Activated T-cell treated with anti-CD3 and anti-CD28 coated beads, Interleukin-2, amount 50 U/mL, for 24 hours (primary cell): ENCODE data around the gene PSMD12.
"Not testable (repeated sequence)": the region's sequence is repeated elsewhere in the genome, so short reads cannot be mapped to it uniquely, and the experiment has no call there.

ENCODE experiments used
- DNase-seq: peaks from one replicate; pipeline ENCODE4 v3.0.0-alpha.2; 2020
- H3K27ac Mint-ChIP-seq: 2 replicates; pipeline ENCODE4 v1.8.0; 2020; ENCODE audit warnings: mild to moderate bottlenecking, mixed read lengths
- H3K27me3 Mint-ChIP-seq: 2 replicates; pipeline ENCODE4 v1.8.0; 2020; ENCODE audit warnings: mixed read lengths
- H3K36me3 Mint-ChIP-seq: 2 replicates; pipeline ENCODE4 v1.8.0; 2020; ENCODE audit warnings: low read depth, mixed read lengths
- H3K4me1 Mint-ChIP-seq: 2 replicates; pipeline ENCODE4 v1.8.0; 2020; ENCODE audit warnings: low read depth, mixed read lengths
- H3K4me3 Mint-ChIP-seq: 2 replicates; pipeline ENCODE4 v1.8.0; 2020; ENCODE audit warnings: mild to moderate bottlenecking, moderate library complexity, mixed read lengths
- H3K9me3 Mint-ChIP-seq: 2 replicates; pipeline ENCODE4 v1.8.0; 2020; ENCODE audit warnings: mixed read lengths

PSMD12 gene

DNA sequence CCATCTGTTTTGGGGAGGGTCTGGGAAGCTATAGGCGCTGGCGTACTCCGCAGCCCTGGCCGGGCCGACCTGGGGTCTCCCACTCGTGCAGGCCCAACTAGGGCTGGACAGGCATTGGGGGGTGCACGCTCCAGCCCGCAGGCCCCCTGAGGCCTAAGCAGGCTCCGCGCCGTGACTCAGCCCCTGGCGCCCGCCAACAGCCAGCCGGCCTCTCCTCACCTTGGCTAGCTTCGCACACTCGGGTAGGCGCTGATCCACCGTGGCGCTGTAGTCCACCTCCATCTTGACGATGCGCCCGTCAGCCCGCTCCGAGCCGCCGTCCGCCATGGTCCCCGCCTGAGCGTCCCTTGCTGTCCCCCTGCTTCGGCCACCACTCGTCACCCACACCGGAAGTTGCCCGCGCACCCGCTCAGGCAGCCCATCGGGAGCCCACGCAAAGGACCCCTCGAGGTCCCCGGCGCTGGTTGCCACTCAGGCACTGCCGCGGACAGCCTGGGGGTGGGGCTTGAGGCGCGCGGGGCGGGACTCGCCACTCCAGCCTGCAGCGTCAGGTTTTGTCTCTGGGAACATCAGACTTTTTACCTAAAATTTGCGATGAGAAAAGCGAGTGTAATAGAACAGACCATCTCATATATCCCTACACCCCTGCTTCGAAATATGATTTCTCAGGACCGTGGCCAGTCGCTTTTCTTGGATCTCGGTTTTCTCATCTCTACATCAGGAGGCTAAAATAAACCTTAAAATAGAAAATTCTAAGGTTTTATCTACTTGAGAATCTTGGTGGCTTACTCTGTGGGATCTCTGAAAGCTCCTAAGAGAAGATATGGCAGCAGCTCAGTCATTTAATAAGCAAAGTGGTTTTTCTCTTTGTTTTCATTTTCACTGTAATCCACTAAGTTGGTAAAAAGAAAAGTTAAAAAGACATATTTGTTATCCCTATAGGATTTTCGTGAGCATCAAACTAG lies at the start of gene PSMD12:
Gene PSMD12, minus strand, starts transcription at position 385 of the 965 bp plus-strand sequence. Its CDS starts 58 bp downstream, at position 327.
- H3K4me1 Mint-ChIP-seq, result peaks cover 49% of the 10 kb centered on the region
- no peaks in the 10 kb centered on the region for H3K9me3 Mint-ChIP-seq
- H3K27me3 Mint-ChIP-seq, result no peaks in the 10 kb centered on the region
- DNase-seq, result peak; percentile 98
- H3K27ac Mint-ChIP-seq, result peak within 1 kb of the TSS; percentile 99
- H3K36me3 Mint-ChIP-seq, result peaks cover 47% of the 10 kb centered on the region
- peak within 1 kb of the TSS; percentile 91 for H3K4me3 Mint-ChIP-seq

DNA sequence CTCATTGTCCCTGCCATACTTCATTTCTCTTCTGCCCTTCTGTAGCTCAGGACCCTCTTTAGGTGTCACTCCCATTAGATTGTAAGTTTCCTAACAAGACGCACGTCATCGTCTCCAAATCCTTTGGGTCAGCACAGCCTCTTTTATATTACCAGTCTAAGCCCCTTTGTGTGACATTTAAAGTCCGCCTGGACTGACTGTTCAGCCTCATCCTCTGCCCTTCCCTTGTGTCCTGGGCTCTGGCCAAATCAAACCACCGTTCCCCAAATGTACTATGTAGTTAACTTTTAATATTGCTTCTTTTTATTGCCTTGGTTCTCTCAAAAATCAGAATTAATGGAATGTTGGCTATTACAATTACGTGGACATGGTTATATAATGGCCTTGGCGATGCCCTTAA lies 48.9 kb upstream of the PSMD12 start:
- Mint-ChIP-seq H3K9me3 (peaks cover 9% of the 10 kb centered on the region), H3K27me3 (no peaks in the 10 kb centered on the region), H3K36me3 (peaks cover 15% of the 10 kb centered on the region), H3K4me1 (peaks cover 77% of the 10 kb centered on the region), H3K27ac (no peak overlapping the region), H3K4me3 (no peak overlapping the region)
- DNase-seq, result no peak

DNA sequence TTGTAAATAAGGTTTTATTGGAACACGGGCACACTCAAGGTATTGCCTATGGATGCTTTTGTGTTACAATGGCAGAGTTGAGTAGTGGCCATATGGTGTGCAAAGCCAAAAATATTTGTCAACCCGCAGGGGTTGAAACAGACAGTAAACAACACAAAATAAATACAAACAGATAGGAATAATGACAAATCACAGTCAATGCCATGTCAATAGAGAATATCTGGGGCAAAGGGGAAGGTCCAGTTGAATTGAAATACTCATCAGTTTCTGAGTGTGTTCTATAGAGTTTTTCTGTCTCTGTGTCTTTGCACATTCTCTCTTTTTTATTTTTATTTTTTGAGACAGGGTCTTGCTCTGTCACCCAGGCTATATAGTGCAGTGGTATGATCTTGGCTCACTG lies 48.2 kb upstream of the PSMD12 start:
- no peaks in the 10 kb centered on the region for H3K27me3 Mint-ChIP-seq
- peaks cover 15% of the 10 kb centered on the region for H3K36me3 Mint-ChIP-seq
- peaks cover 9% of the 10 kb centered on the region for H3K9me3 Mint-ChIP-seq

GRCh38 chr17:67414130-67414529 lies 47.8 kb upstream of the PSMD12 start:
- Mint-ChIP-seq H3K4me1 (peaks cover 73% of the 10 kb centered on the region), H3K9me3 (peaks cover 9% of the 10 kb centered on the region), H3K27ac (no peak overlapping the region), H3K27me3 (no peaks in the 10 kb centered on the region), H3K36me3 (peaks cover 15% of the 10 kb centered on the region), H3K4me3 (no peak overlapping the region)
- no peak for DNase-seq

More for the DNA sequence above, 48.2 kb upstream of the PSMD12 start:
- Mint-ChIP-seq H3K4me1 (peaks cover 75% of the 10 kb centered on the region), H3K4me3 (no peak overlapping the region), H3K27ac (no peak overlapping the region)
- DNase-seq, result no peak

DNA sequence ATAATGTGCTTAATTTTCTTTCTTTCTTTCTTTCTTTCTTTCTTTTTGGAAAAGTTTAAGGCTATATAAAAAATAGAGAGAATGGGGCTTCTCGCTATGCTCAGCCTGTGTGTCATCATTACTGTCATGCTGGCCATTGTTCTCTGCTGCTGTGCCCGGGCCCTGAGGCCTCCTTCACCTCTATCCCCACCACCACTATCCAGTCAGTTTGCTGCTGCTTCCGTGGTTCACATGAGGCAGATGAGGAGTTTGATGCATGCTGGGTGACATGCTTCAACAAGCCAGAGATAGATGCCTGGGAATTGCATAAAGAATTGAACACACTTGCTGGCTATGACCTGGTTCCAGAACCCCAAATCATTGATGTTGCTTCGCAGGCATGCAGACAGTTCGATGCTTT lies 47.0 kb upstream of the PSMD12 start:
- Mint-ChIP-seq H3K27ac (peak overlapping the region; percentile 74), H3K4me1 (peaks cover 72% of the 10 kb centered on the region), H3K27me3 (no peaks in the 10 kb centered on the region), H3K4me3 (no peak overlapping the region), H3K36me3 (peaks cover 16% of the 10 kb centered on the region), H3K9me3 (peaks cover 9% of the 10 kb centered on the region)
- DNase-seq, result no peak

- peaks cover 16% of the 10 kb centered on the region for H3K36me3 Mint-ChIP-seq
- H3K4me1 Mint-ChIP-seq, result peaks cover 73% of the 10 kb centered on the region
- no peak overlapping the region for H3K4me3 Mint-ChIP-seq
- H3K27me3 Mint-ChIP-seq, result no peaks in the 10 kb centered on the region
- peak overlapping the region; percentile 29 for H3K27ac Mint-ChIP-seq
- no peak for DNase-seq
- H3K9me3 Mint-ChIP-seq, result peaks cover 9% of the 10 kb centered on the region
Observed at GRCh38 chr17:67412941-67413340, 46.6 kb upstream of the PSMD12 start.

DNA sequence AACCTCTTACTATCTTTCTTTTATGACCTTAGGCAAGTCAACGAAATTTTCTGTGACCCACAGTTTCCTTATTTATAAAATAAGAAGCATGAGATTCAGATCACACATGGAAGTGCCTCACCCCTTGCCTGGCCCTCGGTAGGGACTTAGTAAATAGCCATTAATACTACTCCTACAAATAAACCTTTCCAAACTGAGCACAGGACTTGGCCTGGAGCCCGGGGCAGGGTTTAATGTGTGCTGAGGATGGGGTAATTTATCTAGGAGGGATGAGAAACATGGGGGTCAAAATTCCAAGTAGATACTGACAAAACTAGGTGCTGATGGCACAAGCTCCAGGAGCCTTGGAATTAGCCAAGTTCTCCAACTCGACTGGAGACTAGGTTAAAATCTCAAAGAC lies 45.7 kb upstream of the PSMD12 start:
- peaks cover 9% of the 10 kb centered on the region for H3K9me3 Mint-ChIP-seq
- H3K4me3 Mint-ChIP-seq, result no peak overlapping the region
- no peak for DNase-seq
- H3K27ac Mint-ChIP-seq, result peak overlapping the region; percentile 50
- peaks cover 68% of the 10 kb centered on the region for H3K4me1 Mint-ChIP-seq
- H3K27me3 Mint-ChIP-seq, result no peaks in the 10 kb centered on the region
- peaks cover 15% of the 10 kb centered on the region for H3K36me3 Mint-ChIP-seq

GRCh38 chr17:67411397-67411796 lies 45.0 kb upstream of the PSMD12 start:
- Mint-ChIP-seq H3K36me3 (peaks cover 15% of the 10 kb centered on the region), H3K27ac (peak overlapping the region; percentile 50), H3K4me1 (peaks cover 69% of the 10 kb centered on the region)

GRCh38 chr17:67408455-67408830 lies 42.1 kb upstream of the PSMD12 start:
- H3K27ac Mint-ChIP-seq, result peak overlapping the region; percentile 76
- not testable (repeated sequence) for H3K4me3 Mint-ChIP-seq, H3K27me3 Mint-ChIP-seq, H3K9me3 Mint-ChIP-seq, DNase-seq
- peaks cover 12% of the 10 kb centered on the region for H3K36me3 Mint-ChIP-seq
- H3K4me1 Mint-ChIP-seq, result peaks cover 73% of the 10 kb centered on the region

More at GRCh38 chr17:67411397-67411796, 45.0 kb upstream of the PSMD12 start:
- H3K9me3 Mint-ChIP-seq, result peaks cover 9% of the 10 kb centered on the region
- no peak overlapping the region for H3K4me3 Mint-ChIP-seq
- no peaks in the 10 kb centered on the region for H3K27me3 Mint-ChIP-seq
- no peak for DNase-seq

- Mint-ChIP-seq H3K4me3 (no peak overlapping the region), H3K9me3 (no peaks in the 10 kb centered on the region), H3K36me3 (peaks cover 10% of the 10 kb centered on the region), H3K27me3 (no peaks in the 10 kb centered on the region), H3K4me1 (peaks cover 79% of the 10 kb centered on the region), H3K27ac (peak overlapping the region; percentile 83)
- no peak for DNase-seq
Observed at GRCh38 chr17:67403483-67403882, 37.1 kb upstream of the PSMD12 start.

GRCh38 chr17:67403065-67403464 lies 36.7 kb upstream of the PSMD12 start:
- DNase-seq, result no peak
- Mint-ChIP-seq H3K4me1 (peaks cover 79% of the 10 kb centered on the region), H3K27me3 (no peaks in the 10 kb centered on the region), H3K27ac (peak overlapping the region; percentile 83), H3K4me3 (peak overlapping the region; percentile 59), H3K36me3 (peaks cover 14% of the 10 kb centered on the region), H3K9me3 (no peaks in the 10 kb centered on the region)

GRCh38 chr17:67401598-67402504 lies 35.5 kb upstream of the PSMD12 start:
- peak overlapping the region; percentile 83 for H3K27ac Mint-ChIP-seq
- H3K36me3 Mint-ChIP-seq, result peaks cover 22% of the 10 kb centered on the region
- no peaks in the 10 kb centered on the region for H3K9me3 Mint-ChIP-seq
- DNase-seq, result no peak
- H3K4me3 Mint-ChIP-seq, result peak overlapping the region; percentile 71
- H3K27me3 Mint-ChIP-seq, result no peaks in the 10 kb centered on the region
- H3K4me1 Mint-ChIP-seq, result peaks cover 81% of the 10 kb centered on the region

DNA sequence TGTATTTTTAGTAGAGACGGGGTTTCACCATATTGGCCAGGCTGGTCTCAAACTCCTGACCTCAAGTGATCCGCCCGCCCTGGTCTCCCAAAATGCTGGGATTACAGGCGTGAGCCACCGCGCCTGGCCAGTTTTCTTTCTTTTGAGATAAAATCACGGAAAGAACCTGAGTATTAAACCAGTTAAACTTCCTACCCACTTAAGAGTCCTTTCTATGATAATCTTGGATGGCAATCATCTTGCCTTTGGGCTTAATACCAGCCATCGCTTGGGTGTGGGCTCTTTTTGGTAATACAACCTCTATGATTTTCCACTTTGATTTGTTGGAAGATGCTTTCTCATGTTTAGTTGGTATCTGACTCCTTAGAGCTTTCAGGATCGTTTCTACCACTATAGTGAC lies 34.7 kb upstream of the PSMD12 start:
- Mint-ChIP-seq H3K27ac (peak overlapping the region; percentile 83), H3K4me1 (peaks cover 76% of the 10 kb centered on the region), H3K9me3 (no peaks in the 10 kb centered on the region), H3K27me3 (no peaks in the 10 kb centered on the region), H3K36me3 (peaks cover 20% of the 10 kb centered on the region), H3K4me3 (peak overlapping the region; percentile 71)
- no peak for DNase-seq

DNA sequence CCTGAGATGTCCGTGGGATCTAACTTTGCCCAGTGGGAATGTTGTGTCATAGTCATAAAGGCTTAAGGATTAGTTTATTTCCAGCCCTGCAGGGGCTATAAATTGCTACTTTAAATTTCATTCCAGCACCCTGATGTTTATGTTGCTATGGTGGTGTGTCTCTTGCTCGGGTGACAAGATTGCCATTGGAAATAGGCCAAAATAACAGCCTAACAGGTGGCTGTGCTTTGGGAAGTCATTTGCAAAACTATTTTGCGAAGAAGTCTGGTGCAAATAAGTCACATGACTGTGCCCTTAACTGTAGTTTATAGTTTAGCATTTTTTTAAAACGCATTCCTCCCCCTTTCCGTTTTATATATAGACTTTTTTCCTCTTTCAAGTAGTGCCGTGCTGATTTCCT lies 33.8 kb upstream of the PSMD12 start:
- peak overlapping the region; percentile 71 for H3K4me3 Mint-ChIP-seq
- no peaks in the 10 kb centered on the region for H3K9me3 Mint-ChIP-seq
- peak overlapping the region; percentile 90 for H3K27ac Mint-ChIP-seq
- DNase-seq, result no peak
- peaks cover 80% of the 10 kb centered on the region for H3K4me1 Mint-ChIP-seq
- H3K36me3 Mint-ChIP-seq, result peaks cover 22% of the 10 kb centered on the region
- no peaks in the 10 kb centered on the region for H3K27me3 Mint-ChIP-seq
